GM19324 (cell line): ENCODE measurements around the gene ANXA11.
"Not testable (repeated sequence)": the region's sequence is repeated elsewhere in the genome, so short reads cannot be mapped to it uniquely, and the experiment has no call there.

Experiments used
- ATAC-seq: cut with Tn5 transposase; IDR thresholded peaks from one replicate; pipeline ENCODE4 v1.9.1; 2021; ENCODE audit warnings: mild to moderate bottlenecking, moderate library complexity; ENCODE audit not compliant: unreplicated experiment, low FRiP score

The ANXA11 gene

GRCh38 chr10:80150172-80150571 is 55.2 kb downstream of the ANXA11 start:
- ATAC-seq, result no peak

- no peak for ATAC-seq
These were observed 56.2 kb downstream of the ANXA11 start for GRCh38 chr10:80149123-80149522.

DNA sequence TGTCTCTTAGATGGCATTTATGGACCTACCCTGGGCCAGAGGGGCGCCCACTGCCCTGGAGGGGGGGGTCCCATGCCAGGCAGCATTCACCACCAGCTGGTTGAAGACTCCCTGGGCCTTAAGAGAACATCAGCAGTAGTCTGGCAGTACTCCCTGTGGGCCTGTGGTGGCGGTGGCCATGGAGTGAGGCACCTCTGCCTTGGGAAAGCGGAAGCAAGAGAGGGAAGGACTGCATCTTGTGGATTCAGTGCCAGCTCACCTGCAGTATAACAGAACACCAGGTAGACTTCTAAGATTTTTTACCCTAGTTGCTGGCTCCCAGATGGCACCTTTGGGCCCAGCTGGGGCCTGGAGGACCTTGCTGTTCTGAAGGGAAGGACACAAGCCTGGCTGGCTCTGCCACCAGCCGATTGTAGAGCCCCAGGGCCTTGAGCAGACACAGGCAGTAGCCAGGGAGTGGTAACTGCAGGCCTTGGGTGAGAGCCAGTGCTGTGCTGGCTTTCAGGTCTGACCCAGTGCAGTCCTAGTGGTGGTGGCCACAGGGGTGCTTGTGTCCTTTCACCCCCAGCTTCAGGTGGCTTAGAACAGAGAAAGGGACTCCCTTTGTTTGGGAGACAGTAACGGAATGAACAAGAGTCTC is 57.1 kb downstream of the ANXA11 start:
- ATAC-seq, result no peak

- ATAC-seq, result no peak
These were observed 58.4 kb downstream of the ANXA11 start for GRCh38 chr10:80146918-80147317.

- ATAC-seq, result not testable (repeated sequence)
These were observed 59.7 kb downstream of the ANXA11 start for GRCh38 chr10:80145406-80146308.

GRCh38 chr10:80144696-80145131 is 60.6 kb downstream of the ANXA11 start:
- peak; percentile 39 for ATAC-seq

GRCh38 chr10:80144067-80144695 is 61.2 kb downstream of the ANXA11 start:
- ATAC-seq, result peak; percentile 59

GRCh38 chr10:80141696-80142460 is 63.5 kb downstream of the ANXA11 start:
- no peak for ATAC-seq

DNA sequence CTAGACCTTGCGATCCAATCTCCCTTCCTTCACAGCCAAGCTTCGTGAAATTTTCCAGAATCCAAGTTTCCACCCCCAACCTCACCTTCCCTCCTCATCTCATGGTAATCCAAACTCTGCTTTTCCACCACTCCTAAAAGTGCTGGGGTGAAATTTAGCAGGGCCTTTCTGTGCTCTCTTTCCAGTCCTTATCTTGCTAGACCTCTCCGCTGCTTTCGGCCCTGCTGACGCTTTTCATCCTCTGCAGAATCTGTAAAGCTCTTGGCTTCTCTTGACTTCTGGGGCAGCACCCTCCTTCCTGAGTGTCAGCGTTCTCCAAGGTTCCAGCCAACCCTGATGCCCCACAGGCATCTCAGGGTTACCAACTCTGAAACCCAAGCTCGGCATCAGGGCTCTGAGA is 65.1 kb downstream of the ANXA11 start:
- ATAC-seq, result no peak

GRCh38 chr10:80139265-80139664 is 66.1 kb downstream of the ANXA11 start:
- ATAC-seq, result no peak

GRCh38 chr10:80137920-80138319 is 67.4 kb downstream of the ANXA11 start:
- ATAC-seq, result no peak

- no peak for ATAC-seq
These were observed 68.1 kb downstream of the ANXA11 start for GRCh38 chr10:80137031-80137862.

- ATAC-seq, result no peak
These were observed 69.2 kb downstream of the ANXA11 start for GRCh38 chr10:80136134-80136571.

DNA sequence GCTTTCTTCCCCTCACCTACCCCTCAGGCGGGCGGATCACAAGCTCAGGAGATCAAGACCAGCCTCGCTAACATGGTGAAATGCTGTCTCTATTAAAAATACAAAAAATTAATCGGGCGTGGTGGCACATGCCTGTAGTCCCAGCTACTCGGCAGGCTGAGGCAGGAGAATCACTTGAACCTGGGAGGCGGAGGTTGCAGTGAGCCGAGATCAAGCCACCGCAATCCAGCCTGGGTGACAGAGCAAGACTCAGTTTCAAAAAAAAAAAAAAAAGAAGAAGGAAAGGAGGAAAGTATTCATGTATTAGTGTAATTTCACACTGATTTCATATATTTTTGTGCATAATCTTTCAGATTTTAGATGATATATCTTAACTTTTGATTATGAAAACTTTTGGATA is 71.7 kb downstream of the ANXA11 start:
- ATAC-seq, result not testable (repeated sequence)

DNA sequence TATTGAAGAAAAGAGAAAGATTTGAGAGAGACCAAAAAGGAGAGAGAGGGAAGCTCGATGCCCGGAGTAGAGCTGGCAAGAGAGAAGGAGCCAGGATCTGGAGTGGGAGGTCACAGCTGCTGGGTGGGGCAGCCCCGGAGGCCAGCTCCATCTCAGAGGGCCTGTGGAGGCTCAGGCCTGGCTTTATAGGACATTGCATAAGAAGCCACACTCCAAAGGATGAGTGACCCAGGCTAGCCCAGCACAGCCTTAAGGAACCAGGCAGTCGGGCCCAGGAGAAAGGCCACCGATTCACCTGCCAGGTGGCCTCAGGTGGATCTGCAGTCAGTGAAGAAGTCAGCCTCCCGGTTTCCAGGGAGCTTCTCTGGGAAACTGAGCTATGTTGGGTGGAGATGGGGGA is 72.1 kb downstream of the ANXA11 start:
- no peak for ATAC-seq

GRCh38 chr10:80132299-80133139 is 72.8 kb downstream of the ANXA11 start, which contains the start of gene PLAC9:
Gene PLAC9 (plus strand): TSS chr10:80132730. CDS start chr10:80132763, 33 bp downstream.
- ATAC-seq, result no peak

DNA sequence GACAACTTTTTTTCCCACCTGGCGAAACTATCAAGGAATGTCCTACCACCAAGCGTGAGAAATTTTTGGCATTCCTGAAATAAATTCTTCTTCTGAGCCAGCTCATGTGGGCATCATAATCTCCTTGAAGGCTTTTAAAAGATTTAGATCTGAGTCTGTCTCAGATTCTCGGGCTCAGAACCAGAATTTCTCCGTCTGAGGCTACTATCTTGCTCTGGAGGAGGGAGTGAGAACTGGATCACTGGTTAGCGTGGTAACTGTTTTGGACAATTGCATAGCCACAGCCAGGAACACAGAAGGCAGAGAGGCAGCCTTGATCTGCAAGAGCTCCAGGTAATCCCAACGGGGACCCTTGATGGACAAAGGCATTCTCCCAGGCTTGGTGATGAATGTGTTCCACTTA is 73.8 kb downstream of the ANXA11 start:
- ATAC-seq, result no peak

DNA sequence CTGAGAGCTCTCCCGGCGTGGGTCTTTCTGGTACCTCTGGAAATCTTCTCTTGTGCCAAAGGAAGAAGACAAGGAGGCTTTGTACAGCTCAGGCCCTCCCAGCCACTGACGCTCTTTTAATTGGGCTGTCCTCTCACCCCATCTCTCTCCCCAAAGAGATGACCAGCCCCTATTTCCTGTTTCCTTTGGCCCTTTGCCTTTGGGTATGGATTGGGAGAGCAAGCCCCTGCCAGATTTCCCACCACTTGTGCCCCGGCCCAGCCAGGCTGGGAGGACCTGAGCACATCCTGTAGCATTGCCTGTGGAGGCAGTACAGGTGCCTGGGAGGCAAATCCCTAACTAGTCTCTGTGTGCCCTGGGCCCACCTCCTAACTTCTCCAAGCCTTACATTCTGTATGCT is 78.5 kb downstream of the ANXA11 start:
- no peak for ATAC-seq

GRCh38 chr10:80122746-80123145 is 82.6 kb downstream of the ANXA11 start:
- ATAC-seq, result no peak
